Sigmoid colon (tissue), 3 donors: Measurements from ENCODE around the gene AGAP6.
"Not testable (repeated sequence)": the region's sequence is repeated elsewhere in the genome, so short reads cannot be mapped to it uniquely, and the experiment has no call there.

Experiments used
- CTCF ChIP-seq, 4 experiments: fragments of 450-650 bp in 3 of 4; fragments of 200-600 bp in 1 of 4; IDR thresholded peaks; one replicate each; pipeline ENCODE4 v1.5.1; 2016 to 2019; ENCODE audit warnings: antibody characterized with exemption in 4 of 4, mild to moderate bottlenecking in 3 of 4, moderate library complexity in 2 of 4
- POLR2A ChIP-seq, 2 donors: fragments of 450-650 bp; IDR thresholded peaks; one replicate each; pipeline ENCODE4 v1.6.1; 2016; ENCODE audit warnings: antibody characterized with exemption in 2 of 2, mild to moderate bottlenecking in 2 of 2, moderate library complexity in 2 of 2

- TF ChIP-seq POLR2A, CTCF (IDR thresholded peaks at IDR 0.05): not testable (repeated sequence)
These were observed 47.1 kb downstream of the AGAP6 start for GRCh38 chr10:50035337-50035736.
